Measurements from ENCODE around the gene ADCY4.
A peak's percentile ranks its signal among the peaks of the same experiment; 100 is the strongest.

Gene ADCY4

GRCh38 chr14:24314377-24315193, 20.3 kb downstream of the ADCY4 start:
- no peak for DNase-seq

- no peak for DNase-seq
These were observed 21.0 kb downstream of the ADCY4 start for GRCh38 chr14:24313913-24314312.

- no peak for DNase-seq
These were observed 21.9 kb downstream of the ADCY4 start for GRCh38 chr14:24312736-24313507.

GRCh38 chr14:24311837-24312615, 22.8 kb downstream of the ADCY4 start:
- DNase-seq = peak; percentile 34

- DNase-seq = peak; percentile 95
These were observed 23.9 kb downstream of the ADCY4 start, which contains the start of gene LTB4R for GRCh38 chr14:24310646-24311604. Gene LTB4R (plus strand): TSS chr14:24311502. CDS start chr14:24315652, 4,150 bp downstream.

- DNase-seq = peak; percentile 76
These were observed 24.6 kb downstream of the ADCY4 start for GRCh38 chr14:24310265-24310645.

GRCh38 chr14:24309538-24310264, 25.2 kb downstream of the ADCY4 start, which contains the start of gene LTB4R2:
Gene LTB4R2 (plus strand): TSS chr14:24310140. CDS start chr14:24310665, 525 bp downstream.
- DNase-seq = peak; percentile 46

- no peak for DNase-seq
These were observed 26.3 kb downstream of the ADCY4 start for GRCh38 chr14:24308342-24309124.

GRCh38 chr14:24307575-24308341, 27.1 kb downstream of the ADCY4 start, which contains the start of gene CIDEB:
Gene CIDEB (minus strand): TSS chr14:24307977. CDS start chr14:24307858, 119 bp downstream.
- peak; percentile 62 for DNase-seq

- no peak for DNase-seq
These were observed 27.7 kb downstream of the ADCY4 start for GRCh38 chr14:24307156-24307574.

- no peak for DNase-seq
These were observed 30.9 kb downstream of the ADCY4 start for GRCh38 chr14:24304019-24304387.

GRCh38 chr14:24300326-24300980, 34.4 kb downstream of the ADCY4 start:
- DNase-seq = no peak

GRCh38 chr14:24299255-24300191, 35.3 kb downstream of the ADCY4 start, which contains the start of the genes DHRS1 and NOP9:
Gene DHRS1 (minus strand): TSS chr14:24299780. CDS start chr14:24299106, 674 bp downstream.
Gene NOP9 (plus strand): TSS chr14:24299850. CDS start chr14:24299955, 105 bp downstream.
- DNase-seq = peak; percentile 93

GRCh38 chr14:24298892-24299254, 36.0 kb downstream of the ADCY4 start:
- peak; percentile 67 for DNase-seq

GRCh38 chr14:24297190-24297964, 37.5 kb downstream of the ADCY4 start:
- peak; percentile 76 for DNase-seq

- peak; percentile 72 for DNase-seq
These were observed 38.3 kb downstream of the ADCY4 start for GRCh38 chr14:24296341-24297157.

Data from NCI-H69 (cell line).